Measurements from ENCODE around the gene DCHS1. TPM values are rescaled to one million over a fixed set of nuclear protein-coding genes. Genes with fewer than 3 reads are reported as not detected.

The DCHS1 gene
- total RNA-seq, 1 experiment from 2014 or later = 5.4 TPM

- no peaks in the 10 kb centered on the region for H3K36me3 ChIP-seq
- no peak for DNase-seq
- H3K4me3 ChIP-seq = no peak overlapping the region
- no peaks in the 10 kb centered on the region for H3K9me3 ChIP-seq
- H3K27me3 ChIP-seq = no peaks in the 10 kb centered on the region
These were observed 29.7 kb downstream of the DCHS1 start for GRCh38 chr11:6625832-6626420.

GRCh38 chr11:6625156-6625831, 30.3 kb downstream of the DCHS1 start:
- no peak overlapping the region for H3K4me3 ChIP-seq
- no peaks in the 10 kb centered on the region for H3K9me3 ChIP-seq
- no peaks in the 10 kb centered on the region for H3K27me3 ChIP-seq
- DNase-seq = no peak
- no peaks in the 10 kb centered on the region for H3K36me3 ChIP-seq

DNA sequence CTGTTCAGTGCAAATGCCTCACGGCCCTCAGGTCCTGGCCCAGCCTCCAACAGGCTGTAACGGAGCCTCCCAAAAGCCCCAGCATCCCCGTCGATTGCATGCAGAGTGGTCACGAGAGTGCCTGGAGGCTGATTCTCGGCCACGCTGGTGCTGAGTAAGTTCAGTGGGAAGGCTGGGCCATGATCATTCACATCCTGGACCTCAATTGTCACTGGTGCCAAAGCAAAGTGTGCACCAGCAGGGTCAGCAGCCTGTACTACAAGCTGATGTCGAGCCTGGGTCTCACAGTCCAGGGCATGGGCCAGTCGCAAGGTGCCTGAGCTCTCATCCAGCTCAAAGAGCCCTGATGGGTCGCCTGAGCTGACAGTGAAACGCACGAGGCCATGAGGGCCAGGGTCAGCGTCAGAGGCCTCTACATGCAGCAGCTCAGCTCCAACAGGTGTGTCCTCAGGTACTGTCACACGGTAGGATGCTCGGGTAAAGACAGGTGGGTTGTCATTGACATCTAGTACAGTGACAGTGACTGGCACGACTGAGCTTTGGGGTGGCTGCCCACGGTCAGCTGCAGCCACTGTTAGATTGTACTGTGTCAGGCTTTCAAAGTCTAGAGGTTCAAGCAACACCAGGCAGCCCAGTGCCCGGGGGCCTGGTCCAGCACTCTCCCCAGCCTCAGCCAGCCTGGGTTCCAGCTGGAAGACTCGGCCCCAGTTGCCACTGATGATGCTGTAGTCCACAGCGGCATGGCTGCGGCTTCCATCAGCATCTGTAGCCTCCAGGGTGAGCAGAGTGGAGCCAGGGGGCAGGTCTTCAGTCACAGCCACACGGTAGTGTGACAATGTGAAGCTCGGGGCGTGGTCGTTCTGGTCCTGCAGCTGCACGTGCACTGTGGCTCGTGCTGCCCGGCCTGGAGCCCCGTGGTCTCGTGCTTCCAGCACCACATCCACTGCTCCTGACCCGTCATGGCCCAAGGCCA, 31.9 kb downstream of the DCHS1 start:
- no peak overlapping the region for H3K4me3 ChIP-seq
- H3K27me3 ChIP-seq = no peaks in the 10 kb centered on the region
- H3K9me3 ChIP-seq = no peaks in the 10 kb centered on the region
- no peak for DNase-seq
- H3K36me3 ChIP-seq = no peaks in the 10 kb centered on the region

- no peak for DNase-seq
- Histone ChIP-seq H3K9me3 (no peaks in the 10 kb centered on the region), H3K36me3 (no peaks in the 10 kb centered on the region), H3K27me3 (no peaks in the 10 kb centered on the region), H3K4me3 (no peak overlapping the region)
These were observed 33.1 kb downstream of the DCHS1 start for GRCh38 chr11:6622261-6623171.

DNA sequence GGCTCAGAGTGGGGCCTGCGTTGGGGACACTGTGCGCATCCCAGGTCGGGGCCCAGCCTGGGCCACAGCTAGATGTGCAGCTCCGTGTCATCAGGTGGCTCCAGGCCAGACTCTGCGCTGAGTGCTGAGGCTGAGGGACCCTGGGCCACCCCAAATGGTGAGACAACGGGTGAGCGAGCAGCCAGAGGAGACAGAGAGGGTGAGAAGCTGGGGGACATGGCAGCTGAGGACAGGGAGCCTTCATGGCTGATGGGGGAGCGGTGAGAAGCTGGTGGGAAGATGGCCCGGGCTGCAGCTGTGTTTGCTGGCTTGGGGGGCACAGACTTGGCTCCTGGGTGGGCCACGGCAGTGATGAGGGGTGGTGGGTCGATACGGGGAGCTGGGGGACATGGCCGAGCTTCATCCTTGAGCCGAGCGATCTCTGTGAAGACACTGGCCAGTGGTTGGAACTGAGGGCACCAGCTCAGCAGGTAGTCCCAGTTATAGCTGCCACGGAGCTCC, 33.8 kb downstream of the DCHS1 start:
- Histone ChIP-seq H3K9me3 (no peaks in the 10 kb centered on the region), H3K27me3 (no peaks in the 10 kb centered on the region), H3K36me3 (no peaks in the 10 kb centered on the region), H3K4me3 (no peak overlapping the region)
- DNase-seq = no peak

DNA sequence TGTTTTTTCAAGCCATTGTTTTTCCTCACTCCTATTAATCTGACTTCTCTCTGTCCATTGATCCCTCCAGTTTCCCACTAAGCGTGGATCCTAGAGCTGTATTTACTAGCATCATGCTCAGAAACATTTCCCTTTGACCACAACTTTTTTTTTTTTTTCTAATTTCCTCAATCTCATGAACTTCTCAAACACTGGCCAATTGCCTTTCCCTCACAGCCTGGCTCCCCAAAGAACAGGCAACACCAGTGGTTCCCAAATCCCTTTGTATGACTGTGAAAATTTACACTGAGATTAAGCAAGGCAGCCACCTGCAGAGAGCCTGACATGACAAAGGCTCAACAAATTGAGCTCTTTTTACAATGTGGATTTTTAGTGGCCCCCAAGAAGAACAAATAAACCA, 35.0 kb downstream of the DCHS1 start:
- Histone ChIP-seq H3K36me3 (no peaks in the 10 kb centered on the region), H3K4me3 (no peak overlapping the region), H3K27me3 (no peaks in the 10 kb centered on the region), H3K9me3 (no peaks in the 10 kb centered on the region)
- no peak for DNase-seq

DNA sequence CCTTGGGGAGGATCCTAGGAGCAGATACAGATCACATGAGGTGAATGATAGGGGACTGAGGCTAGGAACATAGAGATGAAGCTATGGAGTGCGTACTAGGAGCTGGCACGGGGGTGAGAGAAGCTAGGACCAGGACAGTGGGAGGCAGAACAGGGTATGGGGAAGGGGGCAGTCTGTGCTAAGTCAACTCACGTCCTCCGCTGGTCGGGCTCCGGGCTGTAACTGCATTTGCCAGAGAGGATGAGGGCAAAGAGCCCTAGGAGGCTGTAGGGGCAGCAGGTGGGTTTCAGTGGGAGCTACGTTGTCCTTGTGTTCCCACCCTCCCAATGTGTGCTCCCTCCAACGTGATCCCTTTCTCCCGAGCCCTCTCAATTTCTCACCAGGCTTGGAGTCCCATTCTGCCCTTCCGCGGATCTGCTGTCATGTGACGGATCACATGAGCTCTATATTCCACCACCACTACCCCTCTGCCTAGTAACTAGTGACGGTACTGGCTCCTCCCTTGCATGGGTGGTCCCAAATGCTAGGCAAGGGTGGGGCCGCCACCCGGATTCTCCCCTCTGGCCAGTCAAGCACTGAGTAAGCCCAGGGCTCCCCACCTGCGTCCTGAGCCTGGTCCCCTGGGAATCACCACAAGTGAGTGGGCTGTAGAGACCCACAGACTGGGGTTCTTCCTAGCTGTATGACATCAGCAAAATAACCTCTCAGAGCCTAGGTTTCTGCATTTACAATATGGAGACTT, 36.4 kb downstream of the DCHS1 start, which contains the start of gene TPP1:
Gene TPP1 (minus strand): TSS at position 419 of the 742 bp plus-strand sequence. CDS start 22 bp downstream, at position 397.
- no peaks in the 10 kb centered on the region for H3K9me3 ChIP-seq
- H3K4me3 ChIP-seq = peak within 1 kb of the TSS; percentile 64
- no peaks in the 10 kb centered on the region for H3K27me3 ChIP-seq
- DNase-seq = peak; percentile 86
- no peaks in the 10 kb centered on the region for H3K36me3 ChIP-seq

DNA sequence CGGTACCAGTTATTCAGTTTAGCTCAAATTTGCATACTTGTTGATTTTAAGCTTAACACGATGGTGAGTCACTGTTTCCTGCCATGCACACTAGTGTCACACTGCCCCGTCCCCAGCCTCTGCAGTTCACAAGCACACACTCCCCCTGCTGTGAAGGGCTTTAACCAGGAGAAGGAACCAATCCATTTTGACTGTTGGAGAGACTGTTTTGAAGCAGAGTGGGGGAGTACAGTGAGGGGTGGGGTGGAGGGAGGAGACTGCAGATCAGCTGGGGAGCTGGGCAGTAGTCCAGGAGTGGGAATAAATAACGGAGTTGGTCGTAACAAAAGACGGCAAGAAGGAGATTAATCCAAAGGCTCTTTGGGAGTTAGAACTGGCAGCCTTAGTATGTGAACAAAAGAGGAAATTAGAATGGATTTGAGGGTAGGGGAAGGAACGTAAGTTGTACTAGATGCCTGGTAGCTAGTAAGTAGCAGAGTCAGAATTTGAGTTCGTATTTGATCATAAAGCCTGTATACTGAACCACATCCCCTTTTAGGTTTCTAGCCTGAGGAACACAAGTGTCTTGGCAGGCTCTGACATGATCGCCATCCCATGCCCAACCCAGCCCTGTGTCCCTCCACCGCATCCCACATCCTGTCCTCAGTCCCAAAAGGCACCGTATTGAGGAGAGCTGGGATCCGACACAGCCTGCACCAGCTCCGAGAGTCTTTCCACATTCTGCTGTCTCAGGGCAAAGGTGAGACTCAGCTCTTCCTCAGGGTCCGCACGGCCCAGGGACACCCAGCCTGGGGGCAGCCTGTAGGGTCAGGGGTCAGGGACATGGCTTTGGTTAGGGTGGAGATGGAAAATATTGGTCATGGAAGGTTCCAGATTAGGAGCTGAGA, 37.2 kb downstream of the DCHS1 start:
- Histone ChIP-seq H3K27me3 (no peaks in the 10 kb centered on the region), H3K9me3 (no peaks in the 10 kb centered on the region), H3K36me3 (no peaks in the 10 kb centered on the region), H3K4me3 (peak overlapping the region; percentile 64)
- DNase-seq = no peak

DNA sequence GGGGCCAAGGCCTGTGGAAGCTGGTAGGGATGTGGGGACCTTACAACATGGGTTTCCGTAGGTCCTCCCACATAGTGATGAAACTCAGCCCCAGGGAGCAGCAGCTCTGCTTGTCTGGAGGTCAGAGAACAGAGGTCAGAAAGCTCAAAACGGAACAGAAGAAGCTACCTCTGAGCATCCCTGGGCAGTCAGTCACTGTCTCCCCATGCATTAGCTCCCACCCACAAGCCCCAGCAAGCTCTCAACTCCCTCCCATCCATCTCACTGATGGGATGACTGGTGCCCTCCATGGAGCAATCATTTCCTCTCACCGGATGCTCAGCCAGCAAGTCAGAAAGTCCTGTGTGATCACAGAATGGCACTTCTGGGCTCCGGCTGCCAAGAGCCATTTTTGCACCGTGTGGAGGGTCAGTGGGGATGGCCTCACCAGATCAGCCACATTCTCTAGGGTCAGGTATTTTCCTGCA, 38.3 kb downstream of the DCHS1 start:
- Histone ChIP-seq H3K4me3 (no peak overlapping the region), H3K36me3 (no peaks in the 10 kb centered on the region), H3K9me3 (no peaks in the 10 kb centered on the region), H3K27me3 (no peaks in the 10 kb centered on the region)
- no peak for DNase-seq

GRCh38 chr11:6616596-6617250, 38.9 kb downstream of the DCHS1 start:
- no peak for DNase-seq
- H3K27me3 ChIP-seq = no peaks in the 10 kb centered on the region
- no peaks in the 10 kb centered on the region for H3K9me3 ChIP-seq
- no peak overlapping the region for H3K4me3 ChIP-seq
- peaks cover under 1% of the 10 kb centered on the region for H3K36me3 ChIP-seq

- Histone ChIP-seq H3K27me3 (no peaks in the 10 kb centered on the region), H3K36me3 (peaks cover 7% of the 10 kb centered on the region), H3K4me3 (no peak overlapping the region), H3K9me3 (no peaks in the 10 kb centered on the region)
- no peak for DNase-seq
These were observed 39.6 kb downstream of the DCHS1 start for GRCh38 chr11:6615882-6616585.

DNA sequence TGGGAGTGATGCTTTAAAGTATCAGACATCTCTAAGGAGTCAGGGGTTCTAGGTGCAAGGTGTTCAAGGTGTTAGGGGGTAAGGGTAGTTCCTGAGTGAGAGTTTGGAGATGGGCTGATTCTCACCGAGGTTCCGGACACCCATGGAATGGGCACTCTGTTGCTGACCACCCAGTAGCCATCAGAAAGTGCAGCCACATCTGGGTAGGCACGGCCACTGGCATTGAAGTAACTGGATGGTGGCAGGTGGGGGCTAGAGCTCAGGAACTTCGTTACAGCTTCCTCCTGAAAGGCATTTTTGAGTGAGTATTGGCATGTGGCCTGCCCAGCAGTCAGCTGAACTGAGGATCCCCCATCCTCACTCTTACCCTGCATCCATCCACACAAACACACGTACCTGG, 40.6 kb downstream of the DCHS1 start:
- Histone ChIP-seq H3K36me3 (peaks cover 17% of the 10 kb centered on the region), H3K4me3 (no peak overlapping the region), H3K9me3 (no peaks in the 10 kb centered on the region), H3K27me3 (no peaks in the 10 kb centered on the region)
- DNase-seq = no peak

DNA sequence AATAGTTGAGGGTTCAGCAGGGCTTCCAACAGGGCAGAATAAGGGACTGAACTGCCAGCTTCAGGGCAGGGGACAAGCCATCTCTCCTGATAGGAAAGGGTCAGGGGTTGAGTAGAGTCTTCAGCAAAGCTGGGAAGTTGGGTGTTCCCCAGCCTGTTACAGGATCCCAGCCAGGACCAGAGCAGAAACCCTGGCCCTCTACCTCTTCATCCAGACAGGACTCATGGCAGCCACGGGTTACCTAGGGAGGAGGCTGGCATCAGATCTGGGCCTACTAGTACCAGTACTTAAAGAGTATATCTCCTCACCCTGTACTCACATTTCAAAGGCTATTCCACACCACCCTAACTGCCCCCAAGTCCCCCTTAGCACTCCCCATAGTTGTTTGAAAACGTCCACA, 41.2 kb downstream of the DCHS1 start:
- peaks cover 23% of the 10 kb centered on the region for H3K36me3 ChIP-seq
- DNase-seq = no peak
- H3K4me3 ChIP-seq = no peak overlapping the region
- H3K27me3 ChIP-seq = no peaks in the 10 kb centered on the region
- H3K9me3 ChIP-seq = no peaks in the 10 kb centered on the region

- Histone ChIP-seq H3K36me3 (peaks cover 33% of the 10 kb centered on the region), H3K4me3 (no peak overlapping the region), H3K9me3 (no peaks in the 10 kb centered on the region), H3K27me3 (no peaks in the 10 kb centered on the region)
- no peak for DNase-seq
These were observed 42.1 kb downstream of the DCHS1 start for GRCh38 chr11:6613496-6613895.
